HUDEP-2 (cell line): ENCODE measurements around the gene CCR6.

Source experiments
- DNase-seq, 76 experiments: peaks; one replicate each; lab custom pipeline; 2025; ENCODE audit not compliant: unreplicated experiment in 76 of 76; lab: John Stamatoyannopoulos, UW

Gene CCR6

DNA sequence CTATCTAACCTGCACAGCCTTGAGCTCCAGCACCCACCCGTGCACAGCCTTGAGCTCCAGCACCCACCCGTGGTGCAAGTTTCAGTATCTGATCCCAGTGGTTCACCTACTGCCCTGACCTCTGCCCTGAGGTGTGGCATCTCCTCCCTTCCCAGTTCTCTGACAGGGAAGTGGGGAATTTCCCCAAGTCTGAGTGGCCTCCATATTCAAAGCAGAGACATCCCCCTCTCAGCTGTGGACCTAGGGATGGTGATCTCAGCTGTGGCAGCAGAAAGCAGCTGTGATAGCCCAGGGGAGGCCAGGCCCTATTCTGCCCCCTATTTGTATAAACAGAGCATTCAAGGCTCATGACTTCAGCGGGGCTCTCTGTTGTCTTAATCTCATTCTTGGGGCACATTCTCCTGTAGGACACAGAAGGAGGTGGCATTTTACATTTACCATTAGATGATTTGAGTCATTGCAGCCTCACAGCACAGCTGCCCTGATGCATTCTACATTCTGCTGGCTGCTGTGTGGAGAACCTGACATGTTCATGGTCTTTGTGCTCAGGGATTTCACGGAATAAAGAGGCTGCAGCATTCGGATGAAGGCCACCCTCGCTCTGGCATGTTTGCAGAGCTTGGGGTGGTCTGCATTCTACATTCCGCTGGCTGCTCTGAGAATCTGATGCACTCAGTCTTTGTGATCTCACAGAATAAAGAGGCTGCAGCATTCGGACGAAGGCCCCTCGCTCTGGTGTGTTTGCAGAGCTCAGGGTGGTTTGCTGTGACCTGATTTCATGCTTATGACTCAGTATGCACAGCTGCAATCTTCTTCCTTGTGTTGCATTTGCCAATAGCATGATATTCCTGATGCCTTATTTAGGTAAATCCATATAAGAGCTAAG, 17.9 kb downstream of the CCR6 start:
- no peak for DNase-seq

DNA sequence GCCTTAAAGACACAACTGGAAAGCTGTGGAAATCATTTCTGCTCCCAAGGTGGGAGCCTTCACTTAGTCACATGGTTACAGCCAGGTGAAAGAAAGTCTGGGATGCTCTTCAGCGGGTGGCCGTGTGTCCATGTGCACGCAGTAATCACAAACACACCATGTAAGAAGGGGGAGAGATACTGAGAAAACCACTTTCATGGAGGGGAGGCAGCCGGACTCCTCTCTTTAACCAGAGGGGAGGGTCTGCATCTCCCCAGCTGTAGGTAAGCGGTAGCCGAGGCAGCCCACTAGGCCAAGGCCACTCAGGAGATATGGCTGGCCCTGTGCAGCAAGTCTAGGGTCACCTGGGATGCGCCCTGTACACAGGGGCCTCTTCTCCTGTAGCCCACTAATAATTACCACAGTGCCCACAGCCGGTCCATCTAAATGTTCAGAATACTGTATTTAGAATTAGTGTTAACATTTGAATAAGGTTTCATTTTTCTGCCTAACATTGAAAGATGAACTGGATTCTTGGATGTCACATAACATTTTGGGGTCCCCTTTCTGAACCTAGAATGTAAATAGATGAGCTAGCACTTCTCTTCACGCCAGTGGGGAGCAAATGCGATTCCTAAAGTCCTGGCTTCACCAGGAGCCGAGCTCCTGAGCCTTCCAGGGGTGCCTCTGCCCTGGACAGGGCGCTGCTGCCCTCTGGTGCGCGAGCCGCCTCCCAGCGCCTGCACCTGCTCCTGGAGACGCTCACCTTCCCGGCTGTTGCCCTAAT, 19.0 kb downstream of the CCR6 start:
- DNase-seq: peak in 30 of 76 experiments; percentile 4 to 52 (median 16)

DNA sequence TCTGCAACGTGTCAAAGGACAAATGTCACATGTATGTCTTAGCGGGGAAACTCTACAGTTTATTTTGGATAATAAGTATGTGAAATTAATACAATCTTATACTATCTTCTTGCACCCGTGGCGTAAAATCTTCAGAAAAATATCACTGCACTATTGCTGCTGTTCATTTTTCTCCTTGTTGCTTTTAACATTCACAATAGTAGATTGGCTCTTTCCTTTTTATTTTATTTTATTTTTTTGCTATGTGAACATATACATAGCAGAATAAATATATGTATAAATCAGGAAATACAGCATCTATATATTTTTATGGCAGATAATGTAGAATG, 19.5 kb downstream of the CCR6 start:
- no peak for DNase-seq

DNA sequence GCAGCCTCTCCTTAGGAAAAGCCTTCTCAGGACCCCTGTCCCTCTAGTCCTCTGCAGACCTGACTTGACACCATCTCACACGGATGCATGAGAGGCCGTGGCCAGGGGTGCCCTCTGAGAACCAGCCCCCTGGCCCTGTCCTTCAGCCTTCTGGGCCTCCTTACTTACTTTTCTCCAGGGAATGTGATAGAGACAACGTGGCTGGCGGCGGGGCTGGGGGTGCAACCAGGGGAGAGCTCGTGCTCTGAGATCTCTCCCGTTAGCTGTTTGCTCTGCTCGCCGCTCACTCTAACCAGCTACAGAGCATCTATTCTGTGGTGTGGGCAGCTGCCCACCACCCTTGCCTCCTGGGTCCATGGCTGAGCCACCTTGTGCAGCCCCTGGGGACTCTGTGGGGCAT, 20.1 kb downstream of the CCR6 start:
- DNase-seq: no peak

DNA sequence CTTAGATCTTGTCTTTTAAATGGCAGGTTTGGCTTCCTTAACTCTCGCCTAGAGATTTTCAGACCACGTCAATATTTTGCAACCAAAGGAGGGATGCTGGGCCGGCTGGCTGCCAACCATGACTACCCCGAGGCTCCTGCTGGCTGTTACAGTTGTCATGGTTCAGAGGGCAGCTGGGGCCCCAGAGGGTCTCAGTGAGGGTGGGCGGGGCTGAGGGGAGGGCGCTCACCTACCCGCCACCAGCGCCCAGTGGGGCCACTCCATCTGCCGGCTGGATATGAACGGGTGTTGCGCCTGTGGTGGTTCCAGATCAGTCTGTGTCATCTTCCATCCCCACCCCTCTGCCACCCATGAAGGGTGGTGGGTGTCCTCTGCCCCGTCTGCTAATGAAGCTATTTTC, 22.6 kb downstream of the CCR6 start:
- no peak for DNase-seq

DNA sequence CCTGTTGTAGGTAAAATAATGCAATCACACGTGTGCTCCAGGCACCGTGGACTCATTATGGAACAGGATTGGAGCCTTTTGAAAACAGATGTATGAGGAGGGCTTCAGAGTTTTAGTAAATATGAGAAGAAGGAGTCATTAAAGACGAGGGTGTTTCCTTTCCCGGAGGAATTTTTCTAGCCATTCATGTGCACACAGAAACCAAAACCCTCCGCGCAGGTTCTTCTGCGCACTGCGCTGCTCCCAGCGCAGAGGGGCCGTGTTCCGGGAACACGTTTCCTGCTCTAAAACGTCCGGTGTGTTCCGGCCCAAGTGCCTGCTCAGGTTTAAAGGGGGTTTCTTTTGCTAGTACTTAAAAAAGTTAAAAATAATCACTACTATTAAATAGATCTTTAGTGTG, 23.2 kb downstream of the CCR6 start:
- DNase-seq: no peak

DNA sequence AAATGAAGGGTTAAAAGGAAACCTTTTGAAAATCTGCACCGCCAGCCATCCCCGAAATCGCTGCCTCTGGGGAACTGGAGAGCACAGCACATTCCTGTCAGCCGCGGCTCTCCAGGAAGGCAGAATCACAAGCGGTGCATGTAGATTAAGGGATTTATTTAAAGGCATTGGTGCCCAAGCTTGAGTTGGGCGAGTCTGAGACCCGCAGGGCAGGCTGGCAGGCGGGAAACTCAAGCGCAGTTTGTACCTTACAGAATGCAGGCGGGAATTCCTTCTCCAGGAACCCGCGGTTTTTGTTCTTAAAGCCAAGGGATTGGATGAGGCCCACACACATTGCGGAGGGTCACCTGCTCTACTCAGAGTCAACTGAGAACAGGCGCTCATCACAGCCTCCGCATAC, 24.1 kb downstream of the CCR6 start:
- DNase-seq: no peak

DNA sequence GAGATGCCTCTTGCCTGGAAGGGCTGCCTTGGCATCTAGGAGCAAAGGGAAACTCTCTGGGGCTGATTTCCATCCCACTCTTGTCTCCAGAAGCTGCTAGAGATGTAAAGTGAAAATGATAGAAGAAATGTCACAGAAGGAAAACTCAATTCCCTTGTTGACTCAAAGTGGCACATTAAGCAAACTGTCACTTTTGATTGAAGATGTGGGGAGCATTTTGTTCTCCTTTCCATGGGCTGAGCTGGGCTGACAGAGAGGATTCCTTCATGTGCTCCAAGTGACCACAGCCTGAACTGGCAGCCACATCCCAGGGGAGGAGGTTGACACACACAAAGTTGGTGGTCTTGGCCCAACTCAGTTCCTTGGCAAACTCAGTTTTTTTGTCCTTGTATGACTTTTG, 25.1 kb downstream of the CCR6 start:
- no peak for DNase-seq

DNA sequence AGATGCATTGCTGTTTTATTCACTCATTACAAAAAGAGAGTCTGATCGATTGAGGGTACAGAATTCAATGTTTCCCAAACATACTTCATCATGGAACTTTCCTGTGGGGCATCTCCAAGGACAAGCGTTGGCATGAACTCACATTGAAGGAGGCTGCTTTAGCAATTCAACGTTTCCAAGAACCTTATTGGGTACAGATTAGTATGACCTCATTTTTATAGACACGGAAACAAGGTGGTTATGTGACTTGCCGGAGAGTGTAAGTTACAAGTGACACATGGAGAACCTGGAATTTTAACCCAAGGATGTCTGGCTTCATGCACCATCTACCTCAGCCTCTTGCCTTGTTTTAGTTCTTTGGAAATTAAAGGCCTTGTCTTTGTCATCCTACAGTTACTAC, 26.1 kb downstream of the CCR6 start:
- no peak for DNase-seq

DNA sequence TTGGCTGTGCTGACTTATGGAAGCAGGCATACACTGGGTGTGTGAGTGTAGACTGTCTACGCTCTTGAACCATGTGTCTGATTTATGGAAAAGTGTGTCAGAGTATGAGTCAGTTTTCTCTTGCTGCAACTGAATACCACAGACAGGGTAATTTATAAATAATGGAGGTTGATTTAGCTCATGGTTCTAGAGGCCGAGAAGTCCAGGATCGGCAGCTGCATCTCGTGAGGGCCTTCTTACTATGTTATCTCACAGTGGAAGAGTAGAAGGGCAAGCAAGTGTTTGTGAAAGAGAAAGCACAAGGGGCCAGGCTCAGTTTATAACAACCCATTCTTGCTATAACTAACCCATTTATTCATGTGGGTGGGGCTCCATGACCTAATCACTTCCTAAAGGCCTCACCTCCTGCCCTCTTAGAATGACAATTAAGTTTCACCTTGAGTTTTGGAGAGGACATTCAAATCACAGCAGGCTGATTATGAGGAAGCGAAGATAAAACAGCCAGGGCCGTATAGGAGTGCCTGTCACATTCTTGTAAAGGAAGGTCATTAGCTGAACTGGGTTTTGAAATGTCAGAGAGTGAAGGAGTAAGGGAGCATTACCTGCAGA, 28.1 kb downstream of the CCR6 start:
- no peak for DNase-seq

DNA sequence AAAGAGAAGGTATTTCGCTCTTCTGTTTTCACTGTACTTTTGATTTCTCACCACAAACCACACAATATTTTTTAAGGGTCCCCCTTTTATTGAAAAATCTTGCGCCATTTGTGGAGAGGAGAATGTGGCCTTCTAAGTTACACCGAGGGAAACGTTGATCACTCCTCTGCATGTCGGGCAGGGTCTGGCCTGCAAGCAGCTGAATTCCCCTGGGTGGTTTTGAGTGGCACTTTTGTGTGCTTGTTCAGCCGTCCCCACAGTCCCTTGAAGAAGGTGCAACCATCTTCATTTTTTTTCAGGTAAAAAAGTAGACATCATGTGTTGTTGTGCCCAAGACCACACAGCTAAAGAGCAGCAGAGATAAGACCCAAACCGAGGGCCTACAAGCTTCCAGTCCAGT, 28.8 kb downstream of the CCR6 start:
- no peak for DNase-seq

DNA sequence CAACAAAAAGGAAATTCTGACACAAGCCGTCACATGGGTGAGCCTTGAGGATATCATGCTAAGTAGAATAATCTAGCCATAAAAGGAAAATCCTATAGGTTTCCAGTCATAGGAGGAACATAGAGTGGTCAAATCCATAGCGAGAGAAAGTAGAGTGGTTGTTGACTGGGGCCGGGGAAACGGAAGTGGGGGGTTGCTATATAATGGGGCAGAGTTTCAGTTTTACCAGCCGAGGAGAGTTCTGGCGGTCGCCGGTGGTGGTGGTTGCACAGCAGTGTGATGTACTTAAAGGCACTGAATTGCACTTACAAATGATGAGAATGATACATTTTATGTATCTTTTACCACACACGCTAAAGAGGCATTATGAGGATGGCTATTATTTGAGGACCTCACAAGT, 30.0 kb downstream of the CCR6 start:
- no peak for DNase-seq

DNA sequence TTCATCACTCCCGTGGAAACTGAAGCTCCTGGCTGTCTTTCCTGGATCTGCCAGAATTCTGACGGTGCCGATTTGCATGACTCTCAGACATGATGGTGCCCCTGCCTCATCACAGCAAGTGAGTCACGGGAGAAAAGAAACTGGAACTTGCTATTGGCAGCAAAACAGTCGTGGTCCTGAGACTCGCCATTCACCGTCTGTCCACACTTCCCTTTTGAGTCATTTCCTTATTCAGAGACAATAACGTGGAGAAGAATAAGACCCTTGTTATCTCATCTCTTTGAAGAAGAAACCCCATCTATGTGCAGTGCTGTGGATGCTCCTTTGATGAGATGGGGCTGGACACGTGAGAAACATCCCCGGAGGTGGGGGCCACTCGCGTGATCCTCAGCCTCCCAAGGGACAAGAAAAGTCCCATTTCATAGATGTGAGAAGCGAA, 30.6 kb downstream of the CCR6 start:
- DNase-seq: no peak

DNA sequence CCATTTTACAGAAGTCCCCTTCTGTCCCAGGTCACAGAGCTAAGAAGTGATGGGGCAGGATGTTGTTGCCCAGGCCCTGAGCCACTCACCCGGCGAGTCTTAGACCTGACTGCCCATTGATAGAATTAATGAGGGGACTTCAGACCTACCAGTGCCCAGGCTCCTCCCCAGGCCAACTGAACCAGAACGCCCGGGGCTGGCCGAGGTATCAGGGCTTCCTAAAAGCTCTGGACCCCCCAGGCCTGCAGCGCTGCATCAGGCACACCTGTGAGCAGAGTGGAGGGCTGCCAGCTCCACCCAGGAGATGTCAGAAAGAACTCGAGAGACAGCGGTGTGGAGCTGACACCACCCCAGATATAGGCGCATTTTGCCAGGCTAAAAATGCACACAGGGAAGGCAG, 31.4 kb downstream of the CCR6 start:
- DNase-seq: no peak

DNA sequence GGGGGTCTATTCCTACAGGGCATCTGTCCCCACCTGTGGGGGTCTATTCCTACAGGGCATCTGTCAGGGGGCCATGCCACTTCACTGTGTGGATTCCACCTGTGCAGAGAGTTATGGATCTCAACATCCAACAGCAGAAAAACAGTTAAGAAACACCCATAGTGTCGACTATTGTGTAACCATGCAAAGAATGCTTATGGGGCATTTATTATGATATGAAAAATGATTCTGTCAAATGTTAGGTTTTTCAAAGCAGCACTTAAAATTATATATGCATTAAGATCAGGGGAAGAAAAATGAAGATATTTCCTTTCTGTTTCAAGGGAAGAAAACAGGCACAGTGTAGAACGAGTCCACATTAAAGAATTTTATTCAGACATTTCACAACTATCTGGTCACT, 32.0 kb downstream of the CCR6 start:
- no peak for DNase-seq

DNA sequence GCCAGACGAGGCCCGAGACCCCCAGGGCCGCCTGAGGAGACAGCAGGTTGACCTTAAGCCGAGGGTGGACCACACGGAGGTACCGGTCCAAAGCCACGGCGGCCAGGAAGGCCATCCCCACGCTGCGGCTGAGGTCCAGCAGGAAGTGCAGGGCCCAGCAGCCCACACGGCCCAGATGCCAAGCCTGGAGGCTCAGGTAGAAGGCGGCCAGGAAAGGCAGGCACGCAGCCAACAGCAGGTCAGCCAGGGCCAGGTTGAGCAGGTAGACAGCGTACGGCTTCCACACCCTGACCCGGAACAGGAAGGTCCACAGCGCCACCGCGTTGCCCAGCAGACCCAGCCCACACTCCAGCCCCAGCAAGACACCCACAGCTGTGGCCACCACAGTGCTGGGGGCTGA, 34.5 kb downstream of the CCR6 start:
- no peak for DNase-seq

DNA sequence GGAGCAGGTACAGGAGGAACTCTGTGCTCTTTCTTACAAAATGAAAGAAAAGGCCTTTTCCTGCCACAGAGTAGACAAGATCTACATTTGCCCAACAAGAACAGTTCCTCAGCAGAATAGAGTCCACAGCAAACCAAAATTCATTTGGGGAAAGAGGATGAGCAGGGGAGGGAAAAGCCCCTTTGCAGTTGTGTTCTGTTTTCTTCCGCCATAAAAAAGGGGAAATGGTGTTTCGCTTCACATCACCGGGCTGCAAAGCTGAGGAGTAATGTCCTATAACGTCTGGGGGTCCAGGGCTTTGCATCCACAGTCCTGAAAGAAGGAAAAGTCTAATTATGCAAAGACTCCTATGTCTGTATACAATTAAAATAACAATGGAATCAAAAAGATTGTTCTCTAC, 35.0 kb downstream of the CCR6 start, which contains the start of gene GPR31:
Gene GPR31 (minus strand): TSS at position 118 of the 400 bp plus-strand sequence. CDS start 149 bp downstream, outside the sequence.
- no peak for DNase-seq

DNA sequence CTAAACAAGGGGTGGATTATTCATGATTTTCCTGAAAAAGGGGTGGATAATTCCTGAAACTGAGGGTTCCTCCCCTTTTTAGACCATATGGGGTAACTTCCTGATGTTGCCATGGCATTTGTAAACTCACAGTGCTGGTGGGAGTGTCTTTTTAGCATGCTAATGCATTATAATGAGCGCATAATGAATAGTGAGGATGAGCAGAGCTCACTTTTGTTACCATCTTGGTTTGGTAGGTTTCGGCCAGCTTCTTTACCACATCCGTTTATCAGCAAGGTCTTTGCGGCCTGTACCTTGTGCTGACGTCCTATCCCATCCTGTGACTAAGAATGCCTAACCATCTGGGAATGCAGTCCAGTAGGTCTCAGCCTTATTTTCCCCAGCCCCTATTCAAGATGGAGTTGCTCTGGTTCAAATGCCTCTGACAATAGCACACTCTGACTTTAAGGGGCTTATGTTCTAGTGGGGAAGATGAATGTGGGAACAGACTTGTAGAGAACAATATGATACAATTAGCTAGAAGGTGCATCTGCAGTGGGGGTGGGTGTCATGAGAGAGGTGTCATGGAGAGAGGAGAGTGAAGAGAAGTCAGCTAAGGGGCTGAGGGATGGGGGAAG, 39.1 kb downstream of the CCR6 start:
- no peak for DNase-seq

DNA sequence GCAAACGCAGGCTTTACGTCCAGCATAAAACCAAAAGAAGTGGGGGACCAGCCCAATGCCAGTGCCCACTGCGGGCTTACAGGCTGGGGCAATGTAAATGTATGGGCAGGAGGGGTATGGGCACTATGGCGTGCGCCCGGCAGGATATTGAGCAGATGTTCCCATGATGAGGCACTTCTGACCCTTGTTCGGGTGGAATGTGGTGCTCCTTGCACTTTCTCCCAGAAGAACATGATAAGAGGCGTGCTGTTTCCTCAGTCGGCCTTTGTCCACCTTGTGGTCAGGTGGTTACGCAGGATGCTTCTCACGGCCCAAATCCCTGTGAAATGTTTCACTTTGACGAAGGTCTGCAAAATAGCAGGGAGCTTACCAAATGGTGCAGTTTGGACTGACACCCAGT, 39.7 kb downstream of the CCR6 start:
- no peak for DNase-seq

DNA sequence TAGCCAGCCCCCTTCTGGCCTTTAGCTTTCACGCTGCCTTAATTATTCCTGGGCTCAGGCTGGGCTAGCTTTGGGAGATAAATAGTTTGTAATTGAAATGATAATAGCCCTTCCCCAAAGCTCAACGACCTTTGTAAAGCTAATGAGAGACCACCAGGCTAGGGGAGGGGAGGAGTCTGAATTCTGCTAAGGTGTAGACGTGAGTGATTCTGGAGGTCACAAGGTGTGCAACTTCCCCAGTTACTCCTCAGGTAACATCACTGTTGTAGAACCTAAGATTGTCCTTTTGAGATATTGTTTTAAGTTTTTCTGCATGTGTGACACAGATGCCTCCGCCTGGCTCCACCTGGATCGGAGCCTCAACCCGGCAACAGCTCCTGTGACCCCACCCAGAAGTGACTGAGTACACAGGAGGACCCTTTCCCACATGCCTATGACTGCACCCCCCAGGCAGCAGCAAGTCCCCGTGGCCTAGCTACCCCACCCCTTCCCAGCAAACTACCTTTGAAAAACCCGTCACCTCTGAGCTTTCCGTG, 40.6 kb downstream of the CCR6 start:
- no peak for DNase-seq

DNA sequence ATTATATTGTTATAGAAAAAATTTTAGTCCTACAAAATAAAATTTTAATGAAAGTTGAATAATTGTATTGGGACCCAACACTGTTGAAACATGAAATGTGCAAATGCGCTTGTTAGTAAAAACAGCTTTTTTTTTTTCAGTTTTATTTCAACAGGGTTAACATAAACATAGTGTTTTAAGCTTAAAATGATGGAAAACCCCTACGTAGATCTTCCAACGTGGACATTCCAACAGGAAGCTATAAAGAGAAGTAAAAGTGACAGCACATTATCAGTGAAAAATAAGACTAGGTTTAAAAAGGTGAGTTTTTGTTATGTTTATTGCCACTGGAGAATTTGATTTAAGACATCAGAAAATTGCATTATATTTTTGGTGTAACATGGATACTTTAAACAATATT, 41.4 kb downstream of the CCR6 start:
- DNase-seq: no peak
